NCI-H774 (cell line): ENCODE data around the gene RTTN.
"Not testable (repeated sequence)": the region's sequence is repeated elsewhere in the genome, so short reads cannot be mapped to it uniquely, and the experiment has no call there.

Source experiments
- DNase-seq: peaks from one replicate; lab custom pipeline; 2025; lab: John Stamatoyannopoulos, UW

RTTN gene

DNA sequence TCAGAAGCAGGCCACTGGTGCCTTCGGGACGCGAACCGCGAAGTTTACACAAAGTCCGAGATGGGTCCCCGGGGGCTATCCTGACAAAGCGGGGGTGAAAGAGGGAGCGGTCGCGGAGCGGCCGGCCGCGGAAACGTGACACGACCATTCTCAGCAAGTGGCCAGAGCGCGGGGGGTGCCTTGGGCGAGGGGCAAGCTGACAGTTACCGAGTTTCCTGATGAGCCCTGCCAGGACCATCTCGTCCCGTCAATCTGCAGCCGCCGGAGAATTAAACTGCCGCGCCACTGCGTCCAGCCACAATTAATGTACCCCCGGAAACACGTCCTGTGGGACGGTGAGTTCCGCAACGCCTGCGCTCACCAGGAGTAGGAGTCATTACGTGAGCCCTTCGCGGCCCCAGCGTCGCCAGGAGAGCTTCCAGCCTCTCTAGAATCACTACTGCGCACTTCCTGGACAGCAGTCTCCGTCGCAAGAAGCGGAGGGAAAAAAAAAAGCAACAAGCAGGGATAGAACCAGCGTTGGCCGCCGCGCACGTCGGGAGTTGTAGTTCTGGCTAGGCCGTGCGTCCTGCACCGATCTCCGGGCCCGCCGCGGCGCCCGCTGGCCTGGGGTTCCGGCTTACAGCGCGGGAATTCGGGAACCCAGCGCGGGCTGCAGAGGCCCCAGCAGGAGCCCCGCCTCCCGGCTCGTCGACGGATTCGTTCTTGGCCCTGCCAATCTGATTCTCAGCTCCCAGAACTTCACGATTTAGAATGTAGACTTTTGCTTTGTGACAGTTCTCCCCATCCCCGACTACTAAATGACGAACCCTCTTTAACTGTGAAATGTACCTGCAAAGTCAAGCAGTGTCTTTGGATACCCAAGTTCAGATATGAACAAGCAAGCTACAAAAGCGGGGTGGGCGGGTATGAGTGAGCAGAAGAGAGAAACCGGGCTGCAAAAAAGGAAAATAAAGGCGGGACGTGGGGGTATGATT lies at the start of gene RTTN:
Gene RTTN (minus strand): TSS at position 267 of the 977 bp plus-strand sequence. CDS start 29 bp downstream, at position 238.
- peak; percentile 92 for DNase-seq

DNA sequence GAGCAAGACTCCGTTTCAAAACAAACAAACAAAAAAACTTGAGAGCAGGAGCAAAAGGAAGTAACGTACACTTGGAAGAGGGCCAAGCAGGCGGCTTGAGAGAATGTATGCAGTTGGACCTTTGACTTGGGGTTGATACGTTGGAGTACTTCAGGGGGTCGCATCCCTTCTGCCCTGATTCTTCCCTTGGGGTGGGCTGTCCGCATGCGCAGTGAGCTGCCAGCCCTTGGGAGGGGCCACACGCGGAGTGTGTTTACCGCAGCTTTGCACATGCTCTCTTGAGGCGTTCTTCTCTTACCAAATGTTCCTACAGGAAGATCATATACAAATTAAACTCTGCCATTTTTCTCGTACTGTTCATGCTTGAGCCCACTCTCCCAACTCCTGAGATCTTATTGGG lies 45.3 kb upstream of the RTTN start:
- DNase-seq = no peak

GRCh38 chr18:70249861-70250260 lies 44.4 kb upstream of the RTTN start:
- not testable (repeated sequence) for DNase-seq

DNA sequence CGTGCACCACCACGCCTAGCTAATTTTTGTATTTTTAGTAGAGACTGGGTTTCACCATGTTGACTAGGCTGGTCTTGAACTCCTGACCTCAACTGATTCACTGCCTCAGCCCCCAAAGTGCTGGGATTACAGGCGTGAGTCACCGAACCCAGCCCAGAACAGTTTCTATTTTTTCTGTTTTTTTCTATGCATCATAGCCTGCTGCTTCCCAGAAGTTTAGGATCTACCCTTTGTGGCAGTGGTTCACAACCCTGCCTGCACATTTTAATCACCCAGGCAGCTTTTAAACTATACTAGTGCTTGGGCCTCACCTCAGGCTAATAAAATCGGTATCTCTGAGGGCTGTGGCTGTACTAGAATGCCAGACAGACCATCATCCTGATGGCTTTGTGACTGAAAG lies 43.6 kb upstream of the RTTN start:
- DNase-seq = no peak

GRCh38 chr18:70246061-70246466 lies 40.6 kb upstream of the RTTN start:
- no peak for DNase-seq

DNA sequence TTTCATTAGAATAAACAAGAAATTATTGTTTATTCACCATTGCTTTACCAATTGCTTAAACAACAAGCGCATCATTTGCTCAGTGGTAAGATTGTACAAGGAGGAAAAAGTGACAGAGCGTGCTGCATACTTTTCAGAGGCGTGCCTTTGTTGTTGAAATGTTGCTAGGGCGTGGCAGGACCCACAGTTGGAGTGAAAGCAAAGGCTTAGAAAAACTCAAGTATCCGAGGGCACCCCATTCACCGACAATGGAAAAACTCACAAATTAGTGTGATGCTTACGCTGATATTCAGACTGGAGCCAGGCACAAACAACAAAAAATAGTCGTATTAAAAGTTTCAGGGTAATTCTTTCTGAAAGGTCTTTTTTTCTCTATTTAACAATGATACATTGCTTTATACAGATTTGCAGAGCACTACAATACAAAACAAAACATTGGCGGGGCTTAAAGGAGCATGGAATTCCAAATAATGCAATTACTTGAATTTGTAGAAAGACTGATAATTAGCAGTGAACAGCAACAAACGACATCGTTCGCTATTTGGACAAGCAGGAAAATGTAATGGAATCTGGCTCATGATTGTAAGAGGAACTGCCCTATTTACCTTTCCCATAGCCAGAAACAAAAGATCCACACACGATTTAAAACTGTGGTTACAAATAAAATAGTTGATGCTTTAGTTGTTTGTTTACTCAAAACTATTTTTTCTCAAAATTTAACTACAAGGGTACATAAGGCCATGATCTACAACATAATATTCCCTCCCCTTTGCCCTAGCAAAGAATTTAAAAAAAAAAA lies 37.8 kb upstream of the RTTN start:
- no peak for DNase-seq

- not testable (repeated sequence) for DNase-seq
These were observed 31.4 kb upstream of the RTTN start for GRCh38 chr18:70236921-70237320.

- no peak for DNase-seq
These were observed 30.0 kb upstream of the RTTN start for GRCh38 chr18:70235478-70235877.

GRCh38 chr18:70234667-70235459 lies 29.4 kb upstream of the RTTN start:
- DNase-seq = no peak

DNA sequence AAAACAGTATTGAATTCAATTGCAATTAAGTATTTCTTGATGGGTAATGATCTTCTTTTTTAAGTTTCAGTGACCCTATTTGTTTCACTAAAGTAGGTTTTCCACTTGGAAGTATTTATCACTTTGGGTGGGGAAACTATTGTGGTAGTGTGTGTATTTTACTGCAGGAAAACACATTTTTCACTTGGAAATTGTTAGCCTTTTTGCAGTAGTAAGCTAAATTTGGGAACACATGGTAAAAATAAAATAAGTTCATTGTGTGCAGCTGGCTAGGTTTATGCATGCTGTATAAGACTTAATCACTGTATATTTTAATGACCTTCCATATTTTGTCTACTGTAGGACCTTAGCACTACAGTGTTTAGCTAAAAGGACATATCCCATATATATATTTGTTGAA lies 28.5 kb upstream of the RTTN start:
- no peak for DNase-seq

DNA sequence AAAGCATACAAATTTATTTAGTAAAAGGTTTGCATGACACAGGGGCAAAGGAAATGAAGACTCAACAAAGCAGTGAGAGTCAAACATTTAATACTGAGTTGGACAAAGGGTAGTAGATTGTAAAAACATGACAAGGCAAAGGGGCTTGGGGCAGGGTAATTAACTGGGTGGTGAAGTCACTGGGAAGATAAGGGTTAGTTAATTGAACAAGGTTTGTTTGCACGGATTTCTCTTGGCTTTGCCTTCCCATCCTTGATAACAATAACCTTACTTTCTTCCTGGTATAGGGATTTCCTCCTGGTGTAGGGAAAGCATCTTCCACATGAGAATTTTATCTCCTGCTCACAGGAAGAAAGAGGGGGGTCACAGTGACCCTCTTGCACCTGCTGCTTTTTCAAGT lies 26.8 kb upstream of the RTTN start:
- no peak for DNase-seq

GRCh38 chr18:70229639-70230038 lies 24.2 kb upstream of the RTTN start:
- DNase-seq = no peak

- no peak for DNase-seq
These were observed 23.0 kb upstream of the RTTN start for GRCh38 chr18:70228536-70228935.

DNA sequence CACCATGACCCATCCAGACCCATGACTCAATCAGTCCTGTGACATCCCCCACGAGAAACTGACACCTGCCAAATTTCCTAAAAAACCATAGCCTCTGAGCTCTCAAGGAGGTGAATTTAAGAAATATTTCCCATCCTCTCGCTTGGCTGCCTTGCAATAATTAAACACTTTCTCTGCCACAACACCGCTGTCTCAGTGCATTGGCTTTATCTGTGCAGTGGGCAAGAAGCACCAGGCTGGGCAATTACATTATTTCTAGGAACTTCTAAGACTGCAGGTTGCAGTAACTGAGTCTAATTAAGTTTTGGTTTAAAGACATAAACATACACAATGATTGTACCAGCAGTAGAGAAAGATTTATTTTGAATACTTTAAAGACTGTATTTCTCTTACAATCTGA lies 22.0 kb upstream of the RTTN start:
- no peak for DNase-seq

DNA sequence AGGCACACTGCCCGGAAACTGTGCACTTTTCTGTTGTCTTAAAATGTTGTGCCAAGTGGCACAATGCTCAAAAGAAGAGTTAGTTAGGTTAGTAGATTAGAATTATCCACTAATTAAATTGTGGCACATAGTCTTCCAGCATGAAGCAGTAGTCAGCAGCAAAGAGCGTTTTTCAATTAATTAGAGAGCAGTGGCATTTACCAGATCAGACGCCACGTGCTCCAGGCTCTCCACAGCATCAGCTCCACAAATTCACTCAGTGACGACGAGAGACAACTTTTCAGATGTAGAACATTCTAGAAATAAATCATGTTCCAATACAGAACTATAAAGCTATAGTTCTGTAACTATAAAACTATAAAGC lies 16.4 kb upstream of the RTTN start:
- no peak for DNase-seq

DNA sequence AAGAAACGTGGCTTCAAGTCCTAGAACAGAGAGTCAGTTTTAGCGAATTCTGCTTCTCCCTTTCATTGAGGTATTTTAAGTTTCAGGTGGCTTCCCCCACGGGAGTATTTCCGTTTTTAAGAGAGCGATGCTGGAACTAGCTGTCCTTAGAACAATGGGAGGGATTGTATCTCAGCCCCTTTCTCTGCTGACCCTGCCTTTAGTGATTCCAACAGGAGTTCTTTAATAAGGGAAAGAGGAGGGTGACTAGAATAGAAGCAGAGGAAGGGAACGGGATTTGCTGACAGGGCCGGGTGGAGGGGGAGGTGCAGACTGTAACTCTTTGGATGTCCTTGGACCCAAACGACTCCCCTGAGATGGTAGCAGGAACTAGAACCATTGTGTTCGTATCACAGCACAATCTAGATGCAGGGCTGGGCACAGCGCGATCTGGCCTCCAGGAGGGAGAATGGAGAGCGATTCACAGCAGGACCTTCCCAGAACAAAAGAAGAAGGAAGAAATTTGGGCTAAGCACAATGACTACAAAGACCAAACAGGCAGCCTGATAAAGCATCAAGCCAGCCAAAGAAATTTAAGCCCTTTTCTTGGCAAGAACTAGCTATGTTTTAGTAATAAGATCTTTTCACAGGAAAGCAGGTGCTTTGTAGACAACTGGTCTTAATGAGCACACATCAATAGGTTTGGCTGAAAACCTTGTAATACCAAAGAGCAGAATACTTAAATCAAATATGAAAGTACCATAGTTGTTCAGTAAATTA lies 15.8 kb upstream of the RTTN start:
- no peak for DNase-seq

- no peak for DNase-seq
These were observed 15.1 kb upstream of the RTTN start for GRCh38 chr18:70220628-70221027.

- no peak for DNase-seq
These were observed 14.2 kb upstream of the RTTN start for GRCh38 chr18:70219688-70220087.

GRCh38 chr18:70216788-70217187 lies 11.3 kb upstream of the RTTN start:
- no peak for DNase-seq

DNA sequence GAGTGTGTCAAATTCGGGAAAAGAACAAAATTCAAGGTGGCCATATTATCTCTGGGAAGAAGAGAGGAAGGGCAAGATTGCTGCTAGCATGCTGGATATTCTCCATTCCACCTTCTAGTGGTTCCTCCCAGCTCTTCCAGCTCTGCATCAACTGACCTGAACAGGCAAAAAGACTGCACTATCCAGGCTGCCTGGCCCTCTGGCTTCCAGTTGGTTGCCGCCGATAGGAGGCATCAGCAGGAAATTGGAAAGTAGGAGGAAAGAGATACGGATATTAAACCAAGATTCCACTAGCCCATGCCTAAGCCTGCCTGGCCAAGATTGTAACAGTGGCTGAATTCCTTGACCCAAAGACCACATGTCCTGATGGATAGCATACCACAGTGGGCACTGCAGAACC lies 1.7 kb upstream of the RTTN start:
- DNase-seq = no peak

DNA sequence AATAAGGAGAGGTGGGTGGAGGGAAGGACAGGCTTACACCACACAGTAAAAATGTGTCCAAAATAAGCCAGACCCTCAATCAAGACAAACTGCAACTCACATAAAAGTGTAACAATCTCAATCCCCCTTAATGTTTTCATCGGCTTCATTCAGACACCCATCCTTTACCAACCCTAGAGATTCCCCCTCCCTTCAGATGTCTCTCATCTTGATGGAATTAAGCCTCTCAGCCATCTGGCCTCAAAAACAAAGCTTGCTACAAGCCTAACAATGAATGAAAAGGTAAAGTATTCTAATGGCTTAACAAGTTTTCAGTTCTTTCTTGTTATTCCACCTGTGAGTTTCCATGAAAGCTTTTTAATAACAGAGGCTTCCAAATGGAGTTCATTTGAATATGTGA lies 5.2 kb downstream of the RTTN start:
- DNase-seq = no peak

- DNase-seq = no peak
These were observed 7.6 kb downstream of the RTTN start for GRCh38 chr18:70197844-70198243.
